Hematopoietic multipotent progenitor cell treated with erythropoietin and hydrocortisone succinate and interleukin-3 and kit ligand, for 15 days (in vitro differentiated cells): ENCODE data around the gene PCBD1.

ENCODE experiments used
- DNase-seq: peaks from one replicate; pipeline ENCODE4 v3.0.0-alpha.2; 2015; ENCODE audit warnings: low spot score

PCBD1 gene

DNA sequence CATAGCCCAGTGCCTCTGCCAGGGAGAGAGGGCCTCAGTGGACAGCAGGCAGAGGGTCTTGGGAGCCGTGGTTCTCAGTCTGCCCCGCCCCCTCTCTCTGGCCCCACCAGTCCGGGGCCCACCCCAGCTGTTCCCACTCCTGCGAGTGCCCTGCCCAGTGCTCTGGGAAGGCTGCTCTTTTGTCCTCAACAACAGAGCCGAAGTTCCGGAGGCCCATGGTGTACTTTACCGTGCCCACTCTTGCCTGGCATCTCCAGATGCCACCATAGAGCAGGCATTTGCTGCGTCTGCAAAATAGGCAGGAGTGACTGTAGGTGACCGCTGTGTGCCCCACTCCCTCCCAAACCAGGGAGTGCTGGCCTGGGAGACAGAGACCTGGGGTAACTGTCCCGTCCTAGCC lies 29.3 kb upstream of the PCBD1 start:
- DNase-seq: no peak

GRCh38 chr10:70917226-70917625 lies 28.9 kb upstream of the PCBD1 start:
- no peak for DNase-seq

GRCh38 chr10:70916241-70916640 lies 27.9 kb upstream of the PCBD1 start:
- no peak for DNase-seq

DNA sequence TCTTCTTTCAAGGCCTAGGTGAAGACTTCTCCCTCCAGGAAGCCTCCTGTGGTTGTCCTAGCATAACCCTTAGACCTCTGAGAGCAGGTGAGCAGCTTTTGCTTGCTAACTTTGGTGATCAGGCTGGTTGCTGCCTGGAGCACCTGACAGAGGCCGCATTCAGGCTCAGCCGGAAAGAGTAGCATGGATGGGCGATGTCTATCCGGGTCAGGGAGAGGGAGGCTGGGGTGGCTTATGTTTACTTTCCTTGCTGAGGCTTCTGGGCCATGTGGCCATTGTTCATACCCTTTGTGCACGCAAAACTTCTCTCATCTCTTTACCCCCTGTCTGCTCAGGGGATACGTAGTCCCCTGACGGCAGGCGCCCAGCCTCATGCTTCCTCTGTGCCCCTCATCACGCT lies 27.4 kb upstream of the PCBD1 start:
- DNase-seq: no peak

DNA sequence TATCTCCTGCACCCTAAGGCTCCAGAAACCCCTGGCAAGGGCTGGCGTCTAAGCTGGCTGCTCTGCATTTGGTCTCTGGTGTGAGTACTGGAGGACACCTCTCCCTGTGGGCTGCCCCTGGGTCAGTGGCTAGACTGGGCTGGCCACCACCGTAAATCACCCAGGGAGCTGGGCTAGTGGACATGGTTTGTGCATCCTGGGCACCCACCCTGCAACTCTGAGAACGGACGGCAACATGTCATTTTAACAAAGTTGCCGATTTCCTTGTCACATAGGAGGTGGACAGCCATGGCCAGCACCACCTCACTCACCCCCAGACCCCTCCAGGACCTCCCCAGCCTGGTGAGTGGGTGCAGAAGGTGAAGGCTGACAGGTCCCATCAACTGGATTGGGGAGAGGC lies 26.8 kb upstream of the PCBD1 start:
- no peak for DNase-seq

GRCh38 chr10:70914316-70914864 lies 26.0 kb upstream of the PCBD1 start:
- DNase-seq: no peak

DNA sequence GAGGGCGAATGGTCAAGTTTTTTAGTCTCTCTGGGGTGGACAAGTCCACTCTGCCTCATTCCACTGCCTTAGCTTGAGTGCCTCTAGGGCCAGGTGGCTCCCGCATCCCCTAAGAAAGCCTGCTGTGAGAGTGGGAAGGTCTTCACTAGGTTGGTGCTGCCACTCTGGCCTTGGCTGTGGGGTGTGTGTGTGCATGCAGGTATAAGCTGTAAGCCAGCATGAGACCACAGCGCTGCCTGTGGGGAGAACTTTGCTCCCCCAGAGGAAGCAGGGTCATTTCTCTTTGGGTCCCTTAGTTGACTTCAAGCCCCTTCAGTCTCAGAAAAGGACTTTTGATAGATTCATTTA lies 25.5 kb upstream of the PCBD1 start:
- DNase-seq: no peak

DNA sequence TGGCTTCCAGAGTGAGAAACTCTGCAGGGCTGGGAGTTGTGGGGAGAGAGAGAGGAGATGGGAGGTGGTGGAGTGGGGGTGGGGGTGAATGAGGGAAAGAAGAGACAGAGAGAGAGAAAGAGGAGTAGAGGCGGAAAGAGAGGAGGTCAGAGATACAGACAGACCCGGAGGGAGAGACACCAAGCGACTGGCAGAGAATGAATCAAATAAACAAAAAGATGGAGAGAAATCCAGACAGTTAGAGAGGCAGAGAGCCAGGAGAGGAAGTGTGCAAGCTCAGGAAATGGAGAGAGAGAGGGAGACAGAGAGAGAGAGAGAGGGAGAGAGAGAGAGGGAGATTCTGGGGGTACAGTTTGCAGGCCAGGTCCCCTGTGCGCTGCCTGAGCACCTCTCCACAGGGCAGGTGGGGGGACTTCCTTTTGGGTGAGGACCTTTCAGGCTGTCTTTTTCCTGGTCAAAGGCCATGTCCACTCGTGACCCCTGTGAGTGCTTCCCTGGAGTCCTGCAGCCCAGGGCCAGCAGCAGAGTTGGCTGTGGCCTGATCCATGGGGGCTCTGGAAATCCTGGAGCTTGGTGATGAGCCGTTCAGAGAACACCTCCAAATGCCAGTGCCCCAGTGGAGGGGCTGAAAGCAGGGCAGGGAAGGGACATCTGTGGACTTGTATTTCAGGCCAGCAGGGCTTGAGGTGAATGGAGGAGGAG lies 25.0 kb upstream of the PCBD1 start:
- no peak for DNase-seq

DNA sequence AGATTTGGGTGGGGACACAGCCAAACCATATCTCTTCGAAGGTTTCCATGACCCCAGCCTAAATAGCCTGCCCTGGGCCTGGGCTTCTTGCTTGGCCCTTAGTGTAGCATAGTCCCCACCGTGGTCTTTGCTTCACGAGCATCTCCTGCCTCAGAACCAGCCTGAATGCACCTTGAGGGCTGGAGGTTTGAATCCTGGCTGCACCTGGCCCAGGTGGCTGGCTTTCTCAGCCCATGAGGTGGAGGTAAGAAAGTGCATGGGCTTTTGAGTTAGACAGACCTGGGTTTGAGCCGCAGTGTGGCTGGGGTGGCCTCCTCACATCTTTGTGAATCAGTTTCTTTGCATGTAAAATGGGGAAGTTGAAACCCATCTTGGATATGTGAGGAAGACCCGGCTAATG lies 24.2 kb upstream of the PCBD1 start:
- no peak for DNase-seq

- DNase-seq: no peak
Measured at GRCh38 chr10:70911386-70911785, 23.0 kb upstream of the PCBD1 start.

DNA sequence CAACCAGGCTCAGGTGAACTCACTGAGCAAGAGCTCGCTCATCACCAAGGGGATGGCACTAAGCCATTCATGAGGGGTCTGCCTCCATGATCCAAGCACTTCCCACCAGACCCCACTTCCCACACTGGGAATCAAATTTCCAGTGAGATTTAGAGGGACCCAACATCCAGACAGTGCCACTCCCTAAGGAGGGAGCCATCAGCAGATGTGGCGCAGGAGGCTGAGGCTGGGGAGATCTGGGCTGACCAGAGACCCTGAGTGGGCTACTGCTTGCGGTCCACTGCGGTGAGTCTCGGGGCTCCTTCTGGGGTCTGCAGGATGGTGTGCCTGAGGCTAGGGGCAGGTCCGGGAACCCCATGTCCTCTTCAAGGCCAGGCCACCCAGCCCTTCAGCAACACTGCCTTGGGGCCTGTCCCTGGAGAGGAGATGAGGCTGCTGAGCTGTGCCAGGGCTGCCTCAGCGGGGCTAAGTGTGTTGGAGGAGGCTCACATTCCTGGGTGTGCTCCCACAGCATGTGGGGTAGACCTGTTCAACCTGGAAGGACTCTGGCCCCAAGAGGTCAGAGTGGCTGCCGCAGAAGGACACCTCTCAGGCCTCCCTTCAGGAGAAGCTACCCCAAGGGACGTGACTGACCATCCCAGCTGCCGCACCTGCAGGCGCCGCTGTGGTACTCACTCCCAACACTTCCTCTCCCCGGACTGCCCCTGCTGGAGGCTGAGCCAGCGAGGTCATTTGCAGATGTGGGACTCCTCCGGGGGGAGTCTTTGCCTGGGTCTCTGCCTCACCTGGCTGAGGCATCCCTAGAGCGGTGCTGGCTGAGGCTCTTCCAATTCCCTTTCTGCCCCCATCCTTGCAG lies 22.3 kb upstream of the PCBD1 start:
- DNase-seq: no peak

GRCh38 chr10:70909326-70909935 lies 21.1 kb upstream of the PCBD1 start:
- DNase-seq: no peak

DNA sequence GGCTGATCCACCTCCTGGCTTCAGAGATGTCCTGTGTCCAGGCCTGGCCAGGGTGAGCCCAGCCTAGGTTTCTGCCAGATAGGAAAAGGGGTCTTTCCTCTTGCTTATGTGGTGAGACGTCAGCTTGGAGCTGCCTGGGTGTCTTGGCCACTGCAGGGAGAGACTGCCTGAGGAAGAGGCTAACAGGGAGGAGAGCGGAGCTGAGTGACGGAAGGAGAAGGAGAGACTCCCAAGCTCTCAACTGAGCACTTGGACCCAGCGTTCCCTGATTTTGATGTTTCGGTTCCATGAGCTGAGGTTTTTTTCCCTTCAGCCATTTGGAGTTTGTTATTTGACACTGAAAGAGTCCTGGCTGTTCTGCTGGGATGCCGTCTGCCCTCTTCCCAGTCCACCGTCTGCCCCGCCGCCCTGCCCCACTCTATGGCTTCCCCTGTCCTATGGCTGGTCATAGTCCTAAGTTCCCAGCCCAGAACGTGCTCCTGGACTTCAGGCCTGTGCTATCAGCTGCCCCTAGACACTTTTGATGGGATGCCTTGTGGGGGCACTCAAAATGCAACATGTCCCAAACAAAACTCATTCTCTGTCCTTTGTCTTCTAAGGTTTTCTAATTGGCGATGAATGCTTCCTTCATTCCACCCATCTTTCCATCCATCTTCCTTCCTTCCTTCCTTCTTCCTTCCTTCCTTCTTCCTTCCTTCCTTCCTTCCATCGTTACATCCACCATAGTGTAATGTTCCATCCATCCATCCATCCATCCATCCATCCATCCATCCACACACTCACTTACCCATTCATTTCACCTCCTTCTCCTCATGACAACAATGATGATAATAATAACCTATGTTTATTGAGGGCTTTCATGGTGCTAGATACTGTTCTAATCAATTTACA lies 20.3 kb upstream of the PCBD1 start:
- no peak for DNase-seq

DNA sequence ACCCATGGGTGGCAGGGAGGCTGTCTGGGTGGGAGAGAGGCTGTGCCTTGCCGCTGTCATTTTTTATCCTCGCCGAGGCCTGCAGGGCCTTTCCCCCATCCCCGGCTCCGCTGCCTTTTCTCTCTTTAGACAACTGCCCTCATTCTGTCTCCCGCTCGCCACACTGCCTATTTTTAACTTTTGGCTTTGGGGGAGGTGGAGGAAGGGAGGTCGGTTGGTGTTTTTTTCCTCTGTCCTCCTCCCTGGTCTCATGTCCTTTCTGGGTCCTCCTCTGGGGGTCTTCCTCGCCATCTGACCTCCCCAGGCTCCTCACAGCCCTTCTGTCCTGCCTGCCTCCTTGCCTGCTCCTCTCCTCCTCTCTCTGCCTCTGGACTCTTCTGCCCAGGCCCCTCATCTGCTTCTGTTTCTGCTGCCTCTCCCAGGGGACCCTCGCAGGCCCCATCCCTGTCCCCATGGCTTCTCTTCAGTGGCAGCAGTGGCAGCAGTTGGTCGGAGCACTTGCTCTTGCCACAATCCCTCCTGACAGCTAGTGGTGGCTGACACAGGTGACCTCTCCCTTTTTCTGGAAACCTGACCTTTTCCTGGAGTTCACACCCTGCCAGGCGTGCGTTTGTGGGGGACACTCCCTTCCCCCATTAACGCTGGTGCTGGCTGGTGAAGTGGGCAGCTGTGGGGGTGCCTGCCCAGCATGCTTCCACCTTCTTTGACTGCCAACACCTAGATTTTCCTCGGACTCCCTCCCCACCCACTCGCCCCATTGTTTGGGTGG lies 19.5 kb upstream of the PCBD1 start:
- DNase-seq: no peak

- no peak for DNase-seq
Measured at GRCh38 chr10:70906953-70907636, 18.7 kb upstream of the PCBD1 start.

- DNase-seq: no peak
Measured at GRCh38 chr10:70906031-70906783, 17.8 kb upstream of the PCBD1 start.

DNA sequence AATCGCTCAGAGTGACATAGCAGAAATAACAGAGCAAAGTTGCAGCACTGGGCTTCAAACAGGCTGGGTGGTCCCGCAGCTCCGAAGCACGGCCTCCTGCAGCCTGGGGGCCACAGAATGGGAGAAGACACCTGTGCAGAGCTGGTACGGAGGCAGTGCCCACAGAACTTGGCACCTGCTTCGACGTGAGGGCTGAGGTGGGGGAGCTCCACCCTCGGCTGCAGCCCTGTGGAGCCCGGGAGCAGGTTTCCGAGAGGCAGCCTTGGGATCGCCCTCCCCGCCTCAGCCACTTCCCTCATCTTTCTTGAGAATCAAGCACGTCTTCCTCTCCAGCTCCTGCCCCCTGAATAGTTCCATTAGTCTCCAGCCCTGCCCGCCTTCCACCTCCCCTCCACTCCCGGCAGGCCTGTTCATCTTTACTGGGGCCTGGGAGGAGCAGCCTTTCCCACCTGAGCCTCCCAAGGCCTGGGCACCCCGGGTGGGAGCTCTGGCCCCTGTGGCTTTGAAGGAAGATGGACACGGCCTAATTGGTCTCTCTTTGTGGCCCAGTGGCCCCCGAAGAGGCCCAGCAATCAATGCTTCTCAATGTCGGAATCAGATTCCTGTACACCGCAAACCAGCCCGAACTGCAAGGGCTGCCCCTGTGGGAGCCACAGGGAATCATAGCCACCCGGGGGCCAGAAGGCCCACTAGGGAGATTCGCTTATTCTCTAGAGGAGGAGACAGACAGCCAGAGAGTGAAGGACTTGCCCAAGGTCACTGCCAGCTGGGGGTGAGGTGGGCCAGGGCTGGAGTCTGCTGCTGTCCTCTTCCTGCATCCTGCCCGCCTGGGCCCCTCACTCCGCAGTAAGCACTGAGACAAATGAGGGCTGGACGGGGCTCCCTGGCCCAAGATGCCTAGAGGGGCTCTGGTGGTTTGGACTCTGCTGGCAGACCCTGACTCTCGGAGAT lies 17.0 kb upstream of the PCBD1 start:
- no peak for DNase-seq

DNA sequence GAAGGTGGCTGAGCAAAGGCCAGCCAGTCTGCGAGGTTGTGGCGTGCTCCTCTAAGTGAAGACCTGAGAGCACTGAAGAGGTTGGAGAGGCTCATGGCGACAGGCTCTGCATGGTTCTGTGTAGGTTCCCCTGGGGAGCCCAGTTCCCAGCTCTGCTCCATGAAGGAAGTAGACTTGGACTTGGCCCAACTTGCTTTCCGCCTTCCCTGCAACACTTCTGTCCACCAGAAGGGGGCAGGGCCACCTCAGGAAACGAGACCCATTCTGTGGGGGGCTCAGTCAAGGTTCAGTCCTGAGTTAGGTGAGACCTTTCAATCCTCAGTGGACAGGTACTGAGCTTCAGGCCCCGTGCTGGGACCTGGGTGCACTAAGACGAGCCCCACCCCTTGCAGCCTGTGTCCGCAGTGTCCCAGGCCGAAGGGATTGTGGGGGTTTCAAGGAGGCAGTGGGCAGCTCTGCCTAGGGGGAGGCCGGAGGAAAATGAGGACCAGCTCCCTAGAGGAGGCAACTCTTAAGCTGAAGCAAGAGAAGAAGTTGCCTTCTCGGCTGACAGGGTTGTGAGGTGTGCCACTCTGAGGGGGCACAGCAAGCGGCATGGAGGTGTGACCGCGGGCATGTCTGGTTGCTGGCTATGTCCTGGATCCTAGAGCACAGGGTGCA lies 15.0 kb upstream of the PCBD1 start:
- DNase-seq: peak; percentile 23
